AG10803 (cell line): ENCODE results near the gene ADAM17.

Source experiments
- DNase-seq: peaks from one replicate; pipeline ENCODE4 v3.0.0; 2010; ENCODE audit warnings: low read depth
- H3K4me3 ChIP-seq: 2 replicates; pipeline ENCODE4 v1.5.1; 2011; ENCODE audit warnings: mild to moderate bottlenecking, low read length, control low read depth
- TF ChIP-seq, protein P1 (sequence below): conservative IDR thresholded peaks from 2 replicates; pipeline ENCODE4 v1.5.1; 2011; ENCODE audit warnings: mild to moderate bottlenecking, low read length, control low read depth, inconsistent platforms

The ADAM17 gene

GRCh38 chr2:9471206-9471605 lies 84.4 kb downstream of the ADAM17 start:
- TF ChIP-seq, protein P1, sequence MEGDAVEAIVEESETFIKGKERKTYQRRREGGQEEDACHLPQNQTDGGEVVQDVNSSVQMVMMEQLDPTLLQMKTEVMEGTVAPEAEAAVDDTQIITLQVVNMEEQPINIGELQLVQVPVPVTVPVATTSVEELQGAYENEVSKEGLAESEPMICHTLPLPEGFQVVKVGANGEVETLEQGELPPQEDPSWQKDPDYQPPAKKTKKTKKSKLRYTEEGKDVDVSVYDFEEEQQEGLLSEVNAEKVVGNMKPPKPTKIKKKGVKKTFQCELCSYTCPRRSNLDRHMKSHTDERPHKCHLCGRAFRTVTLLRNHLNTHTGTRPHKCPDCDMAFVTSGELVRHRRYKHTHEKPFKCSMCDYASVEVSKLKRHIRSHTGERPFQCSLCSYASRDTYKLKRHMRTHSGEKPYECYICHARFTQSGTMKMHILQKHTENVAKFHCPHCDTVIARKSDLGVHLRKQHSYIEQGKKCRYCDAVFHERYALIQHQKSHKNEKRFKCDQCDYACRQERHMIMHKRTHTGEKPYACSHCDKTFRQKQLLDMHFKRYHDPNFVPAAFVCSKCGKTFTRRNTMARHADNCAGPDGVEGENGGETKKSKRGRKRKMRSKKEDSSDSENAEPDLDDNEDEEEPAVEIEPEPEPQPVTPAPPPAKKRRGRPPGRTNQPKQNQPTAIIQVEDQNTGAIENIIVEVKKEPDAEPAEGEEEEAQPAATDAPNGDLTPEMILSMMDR, result no peak
- H3K4me3 ChIP-seq, result no peak overlapping the region
- DNase-seq, result no peak

DNA sequence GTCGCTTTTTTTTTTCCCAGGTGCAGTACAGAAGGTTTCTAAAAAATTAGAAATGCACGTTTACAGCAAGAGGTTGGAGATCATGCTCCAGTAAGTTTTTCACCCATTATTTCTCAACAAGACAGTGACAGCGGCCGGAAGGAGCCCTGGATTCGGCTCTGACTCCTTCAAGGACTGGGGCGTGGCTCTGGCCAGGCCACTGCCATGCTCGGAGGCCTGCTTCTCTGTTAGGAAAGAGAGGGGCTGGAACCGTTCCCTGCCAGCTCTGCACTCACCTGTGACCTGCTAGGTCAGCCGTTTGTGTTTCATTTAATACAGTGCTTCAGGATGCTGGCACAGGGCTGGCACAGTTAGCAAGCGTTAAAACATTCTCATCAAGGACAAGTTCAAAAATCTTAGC lies 87.9 kb downstream of the ADAM17 start:
- TF ChIP-seq, protein P1, result no peak
- DNase-seq, result no peak
- no peak overlapping the region for H3K4me3 ChIP-seq

DNA sequence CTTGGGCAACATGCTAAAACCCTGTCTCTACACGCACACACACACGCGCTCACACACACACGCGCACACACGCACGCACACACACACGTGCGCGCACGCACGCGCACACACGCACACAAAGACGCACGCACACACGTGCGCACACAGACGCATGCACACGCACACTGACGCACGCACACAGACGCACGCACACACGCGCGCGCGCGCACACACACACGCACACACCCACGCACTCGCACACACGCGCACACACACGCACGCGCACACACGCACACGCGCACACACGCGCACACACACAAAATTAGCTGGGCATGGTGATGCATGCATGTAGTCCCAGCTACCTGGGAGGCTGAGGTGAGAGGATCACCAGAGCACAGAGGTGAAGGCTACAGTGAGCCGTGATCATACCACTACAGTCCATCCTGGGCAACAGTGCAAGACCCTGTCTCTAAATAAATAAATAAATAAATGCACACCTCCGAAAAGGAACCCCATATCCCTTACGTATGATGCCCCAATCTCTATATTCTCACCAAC lies 89.4 kb downstream of the ADAM17 start:
- no peak overlapping the region for H3K4me3 ChIP-seq
- DNase-seq, result no peak
- TF ChIP-seq, protein P1, result no peak

DNA sequence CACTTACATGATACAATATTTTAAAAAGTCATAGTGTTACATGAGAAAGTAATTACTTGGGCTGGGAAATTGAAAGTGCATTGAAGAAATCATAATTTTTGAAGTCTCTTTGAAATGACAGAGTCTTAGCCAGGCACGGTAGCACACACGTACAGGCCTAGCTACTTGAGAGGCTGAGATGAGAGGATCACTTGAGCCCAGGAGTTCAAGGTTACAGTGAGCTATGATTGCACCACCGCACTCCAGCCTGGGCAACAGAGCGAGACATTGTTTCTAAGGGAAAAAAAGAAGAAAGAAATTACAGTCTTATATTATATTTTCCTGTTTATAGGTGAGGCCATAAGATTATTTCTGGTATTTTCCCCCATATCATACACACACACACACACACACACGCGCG lies 90.5 kb downstream of the ADAM17 start:
- DNase-seq, result no peak
- no peak overlapping the region for H3K4me3 ChIP-seq
- TF ChIP-seq, protein P1, result no peak

- H3K4me3 ChIP-seq, result no peak overlapping the region
- no peak for DNase-seq
- TF ChIP-seq, protein P1, result no peak
Observed at GRCh38 chr2:9463698-9464034, 92.0 kb downstream of the ADAM17 start.

DNA sequence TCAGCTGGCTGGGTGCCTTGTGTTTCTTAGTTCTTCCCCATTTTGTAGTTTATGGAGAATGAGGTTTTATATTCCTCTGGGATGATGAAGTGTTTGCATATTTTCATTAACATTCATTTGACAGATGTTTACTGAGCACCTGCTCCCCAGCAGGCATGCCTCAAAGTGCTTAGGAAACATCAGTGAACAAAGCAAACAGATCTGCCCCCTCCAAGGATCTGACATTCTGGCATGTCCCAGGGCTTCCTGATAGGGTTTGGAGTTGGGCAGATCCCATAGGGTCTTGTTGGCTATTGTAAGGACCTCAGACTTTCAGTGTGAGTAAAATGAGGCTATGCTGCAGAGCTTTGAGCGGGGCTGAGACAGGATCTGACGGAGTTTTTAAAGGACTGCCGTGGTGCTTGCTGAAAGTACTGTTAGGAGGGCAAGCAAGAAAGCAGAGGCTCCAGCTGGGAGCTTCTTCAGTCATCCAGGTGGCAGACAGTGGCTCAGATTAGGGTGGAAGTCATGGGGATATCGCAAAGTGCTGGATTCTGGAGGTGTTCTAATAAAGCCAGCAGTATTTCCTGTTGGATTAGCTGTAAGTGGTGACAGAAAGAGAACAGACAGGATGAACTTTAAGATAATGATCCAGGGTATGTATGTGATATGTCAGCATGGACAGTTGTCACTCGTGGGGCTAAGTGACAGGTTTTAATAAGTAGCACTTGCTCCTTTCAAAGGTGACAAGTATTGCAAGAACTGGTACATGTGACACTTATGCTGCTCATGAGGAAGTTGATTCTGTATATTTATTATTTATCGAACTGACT lies 92.5 kb downstream of the ADAM17 start:
- TF ChIP-seq, protein P1, result no peak
- no peak overlapping the region for H3K4me3 ChIP-seq
- no peak for DNase-seq

- no peak for DNase-seq
- no peak overlapping the region for H3K4me3 ChIP-seq
- TF ChIP-seq, protein P1, result no peak
Observed at GRCh38 chr2:9462313-9462712, 93.3 kb downstream of the ADAM17 start.
